HEK293T (cell line): ENCODE results near the gene PSMD3.

Experiments used
- CTCF ChIA-PET: fragments of 350-600 bp; formaldehyde crosslinking; extraction: SDS; loops from one replicate; lab custom pipeline; 2021; ENCODE audit warnings: antibody characterized with exemption, inconsistent platforms; lab: Yijun Ruan, JAX
- POLR2A ChIA-PET: fragments of 350-600 bp; formaldehyde crosslinking; extraction: SDS; loops from one replicate; lab custom pipeline; 2020; ENCODE audit warnings: antibody characterized with exemption, inconsistent platforms; lab: Yijun Ruan, JAX
- DNase-seq: peaks from one replicate; pipeline ENCODE4 v3.0.0; 2012; ENCODE audit warnings: mixed read lengths; ENCODE audit errors: extremely low spot score
- ARNT ChIP-seq: fragments of 450-650 bp; IDR thresholded peaks from 2 replicates; pipeline ENCODE4 v1.6.1; 2017; ENCODE audit warnings: mild to moderate bottlenecking
- BHLHE40 ChIP-seq: fragments of 450-650 bp; IDR thresholded peaks from 2 replicates; pipeline ENCODE4 v1.6.1; 2016; ENCODE audit warnings: mild to moderate bottlenecking, moderate library complexity, borderline replicate concordance
- CTBP1 ChIP-seq: fragments of 450-650 bp; IDR thresholded peaks from 2 replicates; pipeline ENCODE4 v1.6.1; 2016; ENCODE audit warnings: borderline replicate concordance
- ELF4 ChIP-seq: fragments of 450-650 bp; IDR thresholded peaks from 2 replicates; pipeline ENCODE4 v1.6.1; 2017; ENCODE audit warnings: antibody characterized with exemption
- FOXA1 ChIP-seq: fragments of 450-650 bp; IDR thresholded peaks from 2 replicates; pipeline ENCODE4 v1.6.1; 2016; ENCODE audit warnings: mild to moderate bottlenecking
- FOXK2 ChIP-seq: fragments of 450-650 bp; IDR thresholded peaks from 2 replicates; pipeline ENCODE4 v1.6.1; 2016; ENCODE audit warnings: mild to moderate bottlenecking
- FOXM1 ChIP-seq: fragments of 450-650 bp; IDR thresholded peaks from 2 replicates; pipeline ENCODE4 v1.6.1; 2017; ENCODE audit warnings: mild to moderate bottlenecking, borderline replicate concordance
- HDGF ChIP-seq: fragments of 450-650 bp; IDR thresholded peaks from 2 replicates; pipeline ENCODE4 v1.6.1; 2017; ENCODE audit warnings: antibody characterized with exemption, borderline replicate concordance
- L3MBTL2 ChIP-seq: fragments of 450-650 bp; conservative IDR thresholded peaks from 2 replicates; pipeline ENCODE4 v1.6.1; 2016; ENCODE audit warnings: mild to moderate bottlenecking
- LEF1 ChIP-seq: fragments of 450-650 bp; IDR thresholded peaks from 2 replicates; pipeline ENCODE4 v1.6.1; 2017; ENCODE audit warnings: mild to moderate bottlenecking, borderline replicate concordance
- NFRKB ChIP-seq: fragments of 450-650 bp; IDR thresholded peaks from 2 replicates; pipeline ENCODE4 v1.6.1; 2016; ENCODE audit warnings: mild to moderate bottlenecking, moderate library complexity
- PKNOX1 ChIP-seq: fragments of 450-650 bp; IDR thresholded peaks from 2 replicates; pipeline ENCODE4 v1.6.1; 2016
- SP1 ChIP-seq: fragments of 450-650 bp; IDR thresholded peaks from 2 replicates; pipeline ENCODE4 v1.6.1; 2017
- SUZ12 ChIP-seq: fragments of 450-650 bp; IDR thresholded peaks from 2 replicates; pipeline ENCODE4 v1.6.1; 2016; ENCODE audit warnings: mild to moderate bottlenecking
- TARDBP ChIP-seq: fragments of 450-650 bp; IDR thresholded peaks from 2 replicates; pipeline ENCODE4 v1.6.1; 2016
- ZNF384 ChIP-seq: fragments of 450-650 bp; IDR thresholded peaks from 2 replicates; pipeline ENCODE4 v1.6.1; 2016

Gene PSMD3

DNA sequence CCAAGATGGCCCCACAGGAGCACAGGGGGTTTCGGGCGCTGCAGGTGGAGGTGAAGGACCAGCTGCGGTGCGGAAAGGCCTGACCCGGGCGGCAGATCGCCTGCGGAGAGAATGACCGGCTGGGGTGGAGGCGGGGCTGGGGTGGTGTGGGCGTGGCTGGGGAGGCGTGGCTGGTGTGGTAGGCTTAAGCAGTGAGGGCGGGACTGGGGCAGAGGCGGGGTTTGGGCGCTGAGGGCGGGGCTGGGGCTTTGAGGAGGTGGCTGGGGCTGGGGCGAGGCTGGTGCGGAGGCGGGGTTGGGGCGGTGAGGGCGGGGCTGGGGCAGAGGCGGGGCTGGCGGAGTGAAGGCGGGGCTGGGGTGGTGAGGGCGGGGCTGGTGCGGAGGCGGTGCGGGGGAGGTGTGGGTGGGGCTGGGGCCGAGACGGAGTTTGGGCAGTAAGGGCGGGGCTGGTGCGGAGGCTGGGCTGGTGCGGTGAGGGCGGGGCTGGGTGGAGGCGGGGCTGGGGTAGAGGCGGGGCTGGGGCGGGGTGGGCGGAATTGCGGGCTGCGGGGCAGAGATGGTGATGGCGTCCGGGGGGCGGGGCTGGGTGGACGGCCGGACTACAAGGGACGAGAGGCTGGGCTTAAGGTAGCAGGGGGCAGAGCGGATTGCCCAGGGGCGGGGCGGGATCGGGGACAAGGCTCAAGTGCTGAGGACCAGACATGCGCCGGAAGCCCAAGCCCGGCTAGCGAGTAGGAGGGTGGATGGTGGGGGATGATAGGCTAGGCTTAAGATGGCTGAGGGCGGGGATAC lies 27.7 kb upstream of the PSMD3 start:
- no peak for TF ChIP-seq BHLHE40

GRCh38 chr17:39953471-39953888 lies 27.1 kb upstream of the PSMD3 start:
- no peak for DNase-seq
- CTCF ChIA-PET = interaction anchor here (0.6 to 1.4 kb wide), 3 partner anchors 82 to 201 kb away, joined by 3 read pairs; no protein-coding TSS in a partner anchor
- POLR2A ChIA-PET = interaction anchor here (0.9 to 3.5 kb wide), 5 partner anchors 12 to 39 kb away, joined by 3 to 30 read pairs (median 3); partner anchors contain the start of gene PSMD3
- TF ChIP-seq ELF4 = no peak
- no peak for TF ChIP-seq SUZ12
- no peak for TF ChIP-seq PKNOX1
- no peak for TF ChIP-seq FOXK2
- TF ChIP-seq FOXM1 = no peak

More for the DNA sequence above, 27.7 kb upstream of the PSMD3 start:
- peak; percentile 93 for DNase-seq
- CTCF ChIA-PET = interaction anchor here (0.6 to 1.4 kb wide), 2 partner anchors 82 to 200 kb away, joined by 3 read pairs; no protein-coding TSS in a partner anchor
- POLR2A ChIA-PET = interaction anchor here (0.9 to 3.5 kb wide), 4 partner anchors 12 to 40 kb away, joined by 3 to 30 read pairs (median 3); partner anchors contain the start of gene PSMD3

DNA sequence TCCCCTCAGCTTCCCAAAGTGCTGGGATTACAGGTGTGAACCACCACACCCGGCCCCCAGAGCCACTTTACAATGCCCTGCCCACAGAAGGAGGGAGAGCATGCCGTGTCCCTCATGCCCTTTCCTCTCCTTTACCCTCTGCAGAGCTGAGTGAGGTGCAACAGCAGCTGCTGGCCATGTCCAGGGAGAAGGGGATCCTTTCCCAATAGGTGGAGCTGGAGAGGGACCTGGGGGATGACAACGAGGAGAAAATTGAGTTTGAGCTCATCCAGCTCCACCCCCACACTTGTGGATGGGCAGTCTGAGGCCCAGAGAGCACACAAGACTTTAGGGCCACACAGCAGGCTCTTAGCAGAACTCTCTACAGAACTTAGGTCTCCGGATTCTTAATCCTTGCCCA lies 25.7 kb upstream of the PSMD3 start:
- ChIA-PET CTCF (interaction anchor here (0.6 to 1.7 kb wide), 2 partner anchors 31 to 158 kb away, joined by 4 read pairs; no protein-coding TSS in a partner anchor), POLR2A (interaction anchor here (1.0 to 3.5 kb wide), 4 partner anchors 25 to 99 kb away, joined by 3 to 30 read pairs (median 4); partner anchors contain the start of genes MED24 and PSMD3)
- TF ChIP-seq CTBP1 (no peak), PKNOX1 (no peak), ELF4 (no peak), L3MBTL2 (no peak), NFRKB (no peak), TARDBP (no peak), ARNT (no peak), ZNF384 (no peak), FOXK2 (no peak), FOXM1 (no peak), BHLHE40 (no peak), LEF1 (no peak), FOXA1 (no peak), SUZ12 (no peak), HDGF (no peak), SP1 (no peak)
- no peak for DNase-seq

DNA sequence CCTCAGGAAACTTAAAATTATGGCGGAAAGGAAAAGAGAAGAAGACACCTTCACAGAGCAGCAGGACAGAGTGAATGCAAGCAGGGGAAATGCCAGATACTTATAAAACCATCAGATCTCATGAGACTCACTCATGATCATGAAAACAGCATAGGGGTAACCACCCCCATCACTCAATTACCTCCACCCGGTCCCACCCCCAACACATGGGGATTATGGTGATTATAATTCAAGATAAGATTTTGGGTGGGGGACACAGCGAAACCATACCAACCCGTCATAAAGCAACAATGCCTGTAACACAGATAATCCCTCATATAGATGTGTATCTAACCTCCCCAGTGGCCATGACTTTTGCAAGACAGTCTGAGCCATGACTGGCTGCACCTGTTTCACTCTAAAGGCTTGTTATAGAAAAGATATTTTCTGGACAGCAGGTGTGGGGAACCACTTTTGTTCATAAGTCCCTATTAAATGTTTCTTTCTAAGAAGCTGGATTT lies 24.8 kb upstream of the PSMD3 start:
- ChIA-PET POLR2A (interaction anchor here (1.0 to 3.5 kb wide), 3 partner anchors 24 to 98 kb away, joined by 3 to 30 read pairs (median 3); partner anchors contain the start of genes MED24 and PSMD3), CTCF (interaction anchor here (0.6 to 1.7 kb wide), 2 partner anchors 16 to 157 kb away, joined by 3 to 4 read pairs; no protein-coding TSS in a partner anchor)
- no peak for DNase-seq
- TF ChIP-seq FOXA1 = no peak
- no peak for TF ChIP-seq ARNT
- TF ChIP-seq SP1 = no peak
- TF ChIP-seq ELF4 = no peak
- TF ChIP-seq PKNOX1 = no peak
- no peak for TF ChIP-seq FOXM1
- no peak for TF ChIP-seq HDGF
- TF ChIP-seq NFRKB = no peak

- ChIA-PET POLR2A (interaction anchor here (0.8 kb wide), 1 partner anchor 17 kb away, joined by 3 read pairs; no protein-coding TSS in a partner anchor), CTCF (interaction anchor here (1.5 to 1.8 kb wide), 2 partner anchors 8 to 20 kb away, joined by 5 to 6 read pairs; partner anchors contain the start of gene PSMD3)
- DNase-seq = no peak
- no peak for TF ChIP-seq ARNT
- TF ChIP-seq ELF4 = no peak
- no peak for TF ChIP-seq SP1
- no peak for TF ChIP-seq FOXK2
Observed at GRCh38 chr17:39960524-39961041, 20.0 kb upstream of the PSMD3 start.

- CTCF ChIA-PET = interaction anchor here (0.6 kb wide), 1 partner anchor 654 kb away, joined by 4 read pairs; no protein-coding TSS in a partner anchor
- POLR2A ChIA-PET = no interaction called here
- TF ChIP-seq FOXA1 = no peak
- TF ChIP-seq ZNF384 = no peak
- no peak for TF ChIP-seq ELF4
- no peak for TF ChIP-seq PKNOX1
- TF ChIP-seq HDGF = no peak
- no peak for TF ChIP-seq TARDBP
- no peak for TF ChIP-seq BHLHE40
- TF ChIP-seq ARNT = no peak
- TF ChIP-seq SP1 = no peak
- no peak for TF ChIP-seq FOXM1
- DNase-seq = no peak
Observed at GRCh38 chr17:39962642-39963220, 17.9 kb upstream of the PSMD3 start, which contains the start of gene GSDMA. TSS of gene GSDMA (plus strand) at chr17:39963004. CDS start at chr17:39965688, 2,684 bp downstream.
